ENCODE data around the gene ZBTB44.

The ZBTB44 gene

DNA sequence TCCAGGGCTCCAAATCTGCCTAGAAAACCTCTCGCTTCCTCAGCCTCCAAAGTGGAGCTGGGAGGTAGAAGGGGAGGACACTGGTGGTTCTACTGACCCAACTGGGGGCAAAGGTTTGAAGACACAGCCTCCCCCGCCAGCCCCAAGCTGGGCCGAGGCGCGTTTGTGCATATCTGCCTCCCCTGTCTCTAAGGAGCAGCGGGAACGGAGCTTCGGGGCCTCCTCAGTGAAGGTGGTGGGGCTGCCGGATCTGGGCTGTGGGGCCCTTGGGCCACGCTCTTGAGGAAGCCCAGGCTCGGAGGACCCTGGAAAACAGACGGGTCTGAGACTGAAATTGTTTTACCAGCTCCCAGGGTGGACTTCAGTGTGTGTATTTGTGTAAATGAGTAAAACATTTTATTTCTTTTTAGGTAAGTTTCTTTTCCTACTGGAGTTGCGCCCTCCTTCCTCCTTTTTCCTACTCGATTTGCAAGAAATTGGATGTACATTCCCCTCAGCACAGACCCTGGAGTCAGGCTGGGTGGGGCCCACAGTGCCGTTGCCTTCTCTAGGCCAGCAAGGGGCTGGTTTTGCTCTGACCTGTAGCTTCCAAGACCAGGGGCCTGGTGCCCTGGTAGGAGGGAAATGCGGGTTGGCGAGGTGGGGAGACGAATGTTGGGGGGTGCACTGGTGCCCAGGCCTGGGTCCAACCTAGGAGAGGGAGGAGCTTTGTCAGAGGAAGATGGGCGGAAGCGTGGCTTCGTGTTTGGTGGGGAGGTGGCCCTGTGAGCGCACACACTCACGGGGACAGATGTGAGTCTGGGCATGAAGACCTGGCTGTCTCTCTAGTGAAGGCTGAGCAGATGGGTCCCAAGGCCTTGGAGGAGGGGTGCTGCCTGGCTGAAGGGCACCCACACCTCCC is 104.5 kb downstream of the ZBTB44 start:
- TF ChIP-seq CTCF (IDR thresholded peaks at IDR 0.05; ENCODE audit: borderline replicate concordance, extremely low read depth, low read length, poor library complexity, severe bottlenecking) (no peak), EZH2 (IDR thresholded peaks at IDR 0.05; ENCODE audit: borderline replicate concordance, low read depth, low read length, severe bottlenecking) (no peak)
- Histone ChIP-seq H3K27me3 (ENCODE audit: insufficient read depth, low read length, poor library complexity) (no peaks in the 10 kb centered on the region), H3K27ac (ENCODE audit: low read length) (no peak overlapping the region), H3K36me3 (ENCODE audit: insufficient read depth, low read length) (no peaks in the 10 kb centered on the region), H3K4me2 (ENCODE audit: insufficient read depth, low read length) (no peak overlapping the region), H3K4me3 (ENCODE audit: low read depth in 1 of 2, low read length in 2 of 2) (no peak overlapping the region), H4K20me1 (ENCODE audit: insufficient read depth, low read length) (peaks cover 8% of the 10 kb centered on the region; the same call in 1 of the 2 replicates), H2AFZ (ENCODE audit: low read depth, low read length) (no peak overlapping the region), H3K9ac (ENCODE audit: low read depth, low read length) (no peak overlapping the region), H3K9me3 (ENCODE audit: insufficient read depth, low read length, severe bottlenecking) (no peaks in the 10 kb centered on the region), H3K79me2 (ENCODE audit: insufficient read depth, low read length) (no peaks in the 10 kb centered on the region), H3K4me1 (ENCODE audit: insufficient read depth, low read length) (peaks cover 5% of the 10 kb centered on the region)
- DNase-seq (no peak), ATAC-seq (ENCODE audit: insufficient read depth, low read depth) (no peak)

GRCh38 chr11:130209128-130209932 is 105.4 kb downstream of the ZBTB44 start:
- H3K79me2 ChIP-seq (ENCODE audit: insufficient read depth, low read length): no peaks in the 10 kb centered on the region
- TF ChIP-seq CTCF (IDR thresholded peaks at IDR 0.05; ENCODE audit: borderline replicate concordance, extremely low read depth, low read length, poor library complexity, severe bottlenecking) (no peak), EZH2 (IDR thresholded peaks at IDR 0.05; ENCODE audit: borderline replicate concordance, low read depth, low read length, severe bottlenecking) (no peak)
- H3K4me2 ChIP-seq (ENCODE audit: insufficient read depth, low read length): no peak overlapping the region
- H3K27ac ChIP-seq (ENCODE audit: low read length): no peak overlapping the region
- no peak overlapping the region for H3K4me3 ChIP-seq (ENCODE audit: low read depth in 1 of 2, low read length in 2 of 2)
- H3K36me3 ChIP-seq (ENCODE audit: insufficient read depth, low read length): no peaks in the 10 kb centered on the region
- no peaks in the 10 kb centered on the region for H3K9me3 ChIP-seq (ENCODE audit: insufficient read depth, low read length, severe bottlenecking)
- ATAC-seq (ENCODE audit: insufficient read depth, low read depth) (no peak), DNase-seq (no peak)
- H2AFZ ChIP-seq (ENCODE audit: low read depth, low read length): no peak overlapping the region
- peaks cover 5% of the 10 kb centered on the region for H3K4me1 ChIP-seq (ENCODE audit: insufficient read depth, low read length)
- peaks cover 8% of the 10 kb centered on the region; the same call in 1 of the 2 replicates for H4K20me1 ChIP-seq (ENCODE audit: insufficient read depth, low read length)
- no peaks in the 10 kb centered on the region for H3K27me3 ChIP-seq (ENCODE audit: insufficient read depth, low read length, poor library complexity)
- no peak overlapping the region for H3K9ac ChIP-seq (ENCODE audit: low read depth, low read length)

- peaks cover 4% of the 10 kb centered on the region for H3K4me1 ChIP-seq (ENCODE audit: insufficient read depth, low read length)
- H3K36me3 ChIP-seq (ENCODE audit: insufficient read depth, low read length): no peaks in the 10 kb centered on the region
- no peak for ATAC-seq (ENCODE audit: insufficient read depth, low read depth)
- no peak overlapping the region for H3K27ac ChIP-seq (ENCODE audit: low read length)
- H3K27me3 ChIP-seq (ENCODE audit: insufficient read depth, low read length, poor library complexity): no peaks in the 10 kb centered on the region
- no peak overlapping the region for H3K4me2 ChIP-seq (ENCODE audit: insufficient read depth, low read length)
- H3K4me3 ChIP-seq (ENCODE audit: low read depth in 1 of 2, low read length in 2 of 2): no peak overlapping the region
- H4K20me1 ChIP-seq (ENCODE audit: insufficient read depth, low read length): peaks cover 8% of the 10 kb centered on the region; the same call in 1 of the 2 replicates
- TF ChIP-seq CTCF (IDR thresholded peaks at IDR 0.05; ENCODE audit: borderline replicate concordance, extremely low read depth, low read length, poor library complexity, severe bottlenecking) (no peak), EZH2 (IDR thresholded peaks at IDR 0.05; ENCODE audit: borderline replicate concordance, low read depth, low read length, severe bottlenecking) (no peak)
- H3K9me3 ChIP-seq (ENCODE audit: insufficient read depth, low read length, severe bottlenecking): no peaks in the 10 kb centered on the region
- DNase-seq: no peak
- no peak overlapping the region for H3K9ac ChIP-seq (ENCODE audit: low read depth, low read length)
- no peaks in the 10 kb centered on the region for H3K79me2 ChIP-seq (ENCODE audit: insufficient read depth, low read length)
- H2AFZ ChIP-seq (ENCODE audit: low read depth, low read length): no peak overlapping the region
Observed at GRCh38 chr11:130208241-130209127, 106.2 kb downstream of the ZBTB44 start.

Data from DND-41 (cell line).